Small intestine (tissue), 7 donors: ENCODE data around the gene CACNA2D3. TPM values are rescaled to one million over a fixed set of nuclear protein-coding genes. Genes with fewer than 3 reads are reported as not detected.

Experiments used
- DNase-seq, 2 donors: peaks; one replicate each; pipeline versions ENCODE4 v3.0.0 to v3.0.0-alpha.2; 2013
- FAIRE-seq: peaks from 2 replicates; lab custom pipeline; 2012; peaks lifted over from hg19 to GRCh38; lab: Jason Lieb, UNC
- H3K27ac ChIP-seq, 3 donors: one replicate each; pipeline ENCODE4 v1.5.1; 2013; ENCODE audit warnings: low read length in 2 of 3, mild to moderate bottlenecking in 2 of 3, control low read depth in 1 of 3, inconsistent platforms in 1 of 3, low read depth in 1 of 3, moderate library complexity in 1 of 3
- H3K27me3 ChIP-seq, 3 donors: one replicate each; pipeline ENCODE4 v1.6.1; 2013; ENCODE audit warnings: low read length in 3 of 3, inconsistent platforms in 1 of 3; ENCODE audit not compliant: control insufficient read depth in 3 of 3, insufficient read depth in 3 of 3
- H3K36me3 ChIP-seq, 3 donors: one replicate each; pipeline ENCODE4 v1.6.1; 2013; ENCODE audit warnings: low read length in 3 of 3, inconsistent platforms in 1 of 3, low read depth in 1 of 3, mild to moderate bottlenecking in 1 of 3, moderate library complexity in 1 of 3; ENCODE audit not compliant: control insufficient read depth in 3 of 3, insufficient read depth in 2 of 3
- H3K4me1 ChIP-seq, 3 donors: one replicate each; pipeline ENCODE4 v1.6.1; 2013; ENCODE audit warnings: low read length in 2 of 3, inconsistent platforms in 1 of 3, low read depth in 1 of 3, mild to moderate bottlenecking in 1 of 3, moderate library complexity in 1 of 3; ENCODE audit not compliant: control insufficient read depth in 3 of 3, insufficient read depth in 2 of 3
- H3K4me3 ChIP-seq, 3 donors: one replicate each; pipeline ENCODE4 v1.5.1; 2013; ENCODE audit warnings: low read length in 3 of 3, control low read depth in 1 of 3, inconsistent platforms in 1 of 3, low read depth in 1 of 3, mild to moderate bottlenecking in 1 of 3, moderate library complexity in 1 of 3
- H3K9me3 ChIP-seq, 2 donors: one replicate each; pipeline ENCODE4 v1.6.1; 2013; ENCODE audit warnings: low read depth in 1 of 2, low read length in 1 of 2; ENCODE audit not compliant: control insufficient read depth in 2 of 2, insufficient read depth in 1 of 2
- WGBS, 3 donors: extraction: QIAGEN DNeasy Blood & Tissue Kit; methylation state at CpG; one replicate each; pipeline ENCODE4 v1.1.7; 2013; 5-methylcytosine and 5-hydroxymethylcytosine counted together
- polyA plus RNA-seq, 4 donors: library from polyadenylated mRNA; stranded (reverse) in 3 of 4; unstranded in 1 of 4; fragments of 200-250 nt in 3 of 4; fragments of 120-200 nt in 1 of 4; gene quantifications; one replicate each; pipeline versions ENCODE4 v1.2.1 to v1.2.3, GENCODE V29; 2013
- donor health status: healthy with polysubstance abuse.
- donor health status: control.
- donor health status: control.
- donor health status: Bipolar disorder and iron deficiency.
- donor health status: healthy.

Gene CACNA2D3
- polyA plus RNA-seq, 4 donors = 0.27 to 0.61 TPM; not detected in 2

DNA sequence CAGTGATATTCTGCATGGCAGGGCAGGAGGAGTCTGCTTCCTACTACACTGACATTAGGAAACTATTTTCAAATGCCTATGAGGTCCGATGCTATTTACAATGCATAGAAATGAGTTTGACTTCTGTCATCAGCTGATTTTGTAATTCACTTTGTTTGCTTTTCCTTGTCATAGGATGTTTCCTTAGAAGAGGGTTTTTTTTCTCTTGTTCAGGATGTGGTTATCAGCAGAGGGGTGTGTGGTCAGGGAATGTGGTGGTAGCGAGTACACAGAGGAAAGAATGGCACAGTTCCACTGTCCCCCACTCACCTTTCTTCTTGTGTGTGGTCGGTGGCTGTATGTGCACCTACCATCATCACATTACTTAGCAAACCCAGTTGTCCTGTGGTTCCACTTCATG, 574.0 kb downstream of the CACNA2D3 start:
- no peaks in the 10 kb centered on the region for H3K27me3 ChIP-seq
- no peaks in the 10 kb centered on the region for H3K9me3 ChIP-seq
- H3K4me3 ChIP-seq = no peak overlapping the region
- WGBS, 3 donors = 48 to 69% (median 50%) methylated on average over 3 of the region's 3 CpGs
- no peaks in the 10 kb centered on the region for H3K4me1 ChIP-seq
- no peak for FAIRE-seq
- no peak overlapping the region for H3K27ac ChIP-seq
- DNase-seq = no peak
- H3K36me3 ChIP-seq = no peaks in the 10 kb centered on the region

- WGBS, 3 donors = 67 to 85% (median 78%) methylated on average over 1 of the region's 1 CpG
Observed at GRCh38 chr3:54698054-54698453, 575.7 kb downstream of the CACNA2D3 start.

DNA sequence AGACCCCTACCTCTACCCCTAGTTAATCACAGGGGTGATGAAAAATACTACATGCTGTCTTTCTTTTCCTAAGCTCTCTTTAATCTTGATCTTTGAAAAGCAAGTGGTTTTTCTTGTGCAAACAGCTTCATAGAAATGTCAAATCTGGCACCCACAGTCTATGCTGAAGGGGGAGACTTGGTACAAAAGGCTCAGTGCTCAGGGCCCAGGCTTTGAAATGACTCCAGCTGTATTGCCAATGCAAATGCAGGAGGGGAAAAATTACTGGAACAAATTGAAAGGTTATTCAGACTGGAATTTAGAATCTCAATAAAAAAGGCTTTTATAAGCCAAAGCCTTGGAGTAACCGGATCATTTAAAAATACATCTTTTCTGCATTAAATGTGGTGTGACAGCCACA, 581.6 kb downstream of the CACNA2D3 start:
- no peaks in the 10 kb centered on the region for H3K9me3 ChIP-seq
- no peak for DNase-seq
- no peaks in the 10 kb centered on the region for H3K4me1 ChIP-seq
- H3K27ac ChIP-seq = no peak overlapping the region
- no peak overlapping the region for H3K4me3 ChIP-seq
- FAIRE-seq = no peak
- no peaks in the 10 kb centered on the region for H3K36me3 ChIP-seq
- WGBS, 3 donors = 88 to 100% (median 92%) methylated on average over 1 of the region's 1 CpG
- no peaks in the 10 kb centered on the region for H3K27me3 ChIP-seq

More at GRCh38 chr3:54698054-54698453, 575.7 kb downstream of the CACNA2D3 start:
- Histone ChIP-seq H3K9me3 (no peaks in the 10 kb centered on the region), H3K36me3 (no peaks in the 10 kb centered on the region), H3K4me3 (no peak overlapping the region), H3K27me3 (no peaks in the 10 kb centered on the region), H3K27ac (no peak overlapping the region), H3K4me1 (no peaks in the 10 kb centered on the region)
- DNase-seq = no peak
- FAIRE-seq = no peak

DNA sequence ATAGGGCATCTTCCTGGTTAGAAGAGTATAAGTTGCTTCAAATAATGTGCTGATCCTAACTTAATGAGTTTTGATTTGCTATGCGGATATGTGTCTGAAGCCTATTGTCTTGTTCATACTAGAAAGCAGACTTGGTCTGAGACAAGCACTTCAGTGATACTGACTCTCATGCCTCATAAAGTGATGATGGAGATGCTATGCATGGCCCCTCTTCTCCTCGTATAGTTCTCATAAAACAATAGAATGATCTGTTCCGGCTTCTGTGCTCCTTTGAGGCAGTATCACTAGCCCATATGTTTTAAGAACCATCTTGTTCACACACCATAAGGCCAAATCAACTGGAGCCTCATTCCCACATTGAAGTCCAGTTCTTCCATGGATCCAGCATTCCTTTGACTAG, 583.4 kb downstream of the CACNA2D3 start:
- no peaks in the 10 kb centered on the region for H3K36me3 ChIP-seq
- H3K4me3 ChIP-seq = no peak overlapping the region
- 78 to 96% (median 83%) methylated on average over 3 of the region's 3 CpGs for WGBS, 3 donors
- H3K9me3 ChIP-seq = no peaks in the 10 kb centered on the region
- no peaks in the 10 kb centered on the region for H3K4me1 ChIP-seq
- no peaks in the 10 kb centered on the region for H3K27me3 ChIP-seq
- no peak for FAIRE-seq
- no peak for DNase-seq
- H3K27ac ChIP-seq = no peak overlapping the region

DNA sequence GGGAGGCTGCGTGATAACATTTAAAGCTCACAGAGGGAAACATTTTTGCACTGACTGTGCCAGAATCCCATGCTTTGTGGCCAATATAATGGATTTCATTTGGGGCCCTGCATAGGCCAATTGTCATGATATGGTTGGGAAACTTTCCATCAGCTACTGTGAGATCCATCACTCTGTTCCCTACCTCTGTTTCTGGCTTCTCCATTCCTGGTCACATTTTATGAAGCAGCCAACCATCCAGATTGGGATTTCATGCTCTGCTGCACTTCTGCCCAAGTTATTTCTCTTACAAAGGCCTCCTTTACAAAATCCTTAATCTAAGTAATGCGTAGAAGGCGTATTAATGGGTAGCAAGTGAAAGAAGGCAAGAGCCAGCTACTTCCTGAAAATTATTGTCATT, 584.4 kb downstream of the CACNA2D3 start:
- 89 to 94% (median 93%) methylated on average over 3 of the region's 3 CpGs for WGBS, 3 donors
- H3K4me1 ChIP-seq = peaks cover 0 to 4% (median 2%) of the 10 kb centered on the region in 3 donors
- DNase-seq (no peak), FAIRE-seq (no peak)
- no peak overlapping the region for H3K4me3 ChIP-seq
- H3K9me3 ChIP-seq = no peaks in the 10 kb centered on the region
- no peaks in the 10 kb centered on the region for H3K27me3 ChIP-seq
- no peak overlapping the region for H3K27ac ChIP-seq
- no peaks in the 10 kb centered on the region for H3K36me3 ChIP-seq

- no peaks in the 10 kb centered on the region for H3K36me3 ChIP-seq
- FAIRE-seq (no peak), DNase-seq (no peak)
- H3K27me3 ChIP-seq = no peaks in the 10 kb centered on the region
- WGBS, 3 donors = 93 to 99% (median 93%) methylated on average over 3 of the region's 3 CpGs
- no peaks in the 10 kb centered on the region for H3K9me3 ChIP-seq
- H3K27ac ChIP-seq = no peak overlapping the region
- H3K4me3 ChIP-seq = no peak overlapping the region
- peaks cover 0 to 4% (median 2%) of the 10 kb centered on the region in 3 donors for H3K4me1 ChIP-seq
Observed at GRCh38 chr3:54709785-54710184, 587.4 kb downstream of the CACNA2D3 start.

DNA sequence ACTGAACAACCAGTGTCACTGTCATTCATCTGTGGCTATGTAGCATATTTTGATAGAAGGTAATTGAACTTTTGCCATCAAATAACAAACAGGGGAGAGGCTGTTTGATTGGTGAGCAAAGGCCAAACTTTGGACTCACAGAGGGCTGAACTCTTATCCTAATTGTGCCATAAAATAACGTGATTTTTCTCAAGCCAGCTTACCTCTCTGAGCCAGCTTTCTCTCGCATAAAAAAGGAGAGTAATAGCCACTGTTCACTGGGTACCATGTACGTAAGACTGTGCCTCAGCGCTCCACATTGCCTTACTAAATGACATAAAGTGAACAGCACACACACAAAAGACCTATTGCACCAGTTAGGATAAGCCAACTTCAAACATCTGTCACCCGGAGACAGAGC, 588.6 kb downstream of the CACNA2D3 start:
- peak; percentile 26 to 84 for DNase-seq
- no peak for FAIRE-seq
- WGBS, 3 donors = 20 to 64% (median 39%) methylated on average over 5 of the region's 5 CpGs
- Histone ChIP-seq H3K27me3 (no peaks in the 10 kb centered on the region), H3K27ac (no peak overlapping the region), H3K9me3 (no peaks in the 10 kb centered on the region), H3K4me1 (peaks cover 0 to 4% (median 2%) of the 10 kb centered on the region in 3 donors), H3K4me3 (no peak overlapping the region), H3K36me3 (no peaks in the 10 kb centered on the region)

- H3K4me3 ChIP-seq = no peak overlapping the region
- no peaks in the 10 kb centered on the region for H3K9me3 ChIP-seq
- DNase-seq (no peak), FAIRE-seq (no peak)
- no peaks in the 10 kb centered on the region for H3K27me3 ChIP-seq
- 62 to 75% (median 68%) methylated on average over 5 of the region's 5 CpGs for WGBS, 3 donors
- H3K36me3 ChIP-seq = no peaks in the 10 kb centered on the region
- H3K4me1 ChIP-seq = peaks cover 0 to 4% (median 2%) of the 10 kb centered on the region in 3 donors
- no peak overlapping the region for H3K27ac ChIP-seq
Observed at GRCh38 chr3:54712539-54712938, 590.2 kb downstream of the CACNA2D3 start.

DNA sequence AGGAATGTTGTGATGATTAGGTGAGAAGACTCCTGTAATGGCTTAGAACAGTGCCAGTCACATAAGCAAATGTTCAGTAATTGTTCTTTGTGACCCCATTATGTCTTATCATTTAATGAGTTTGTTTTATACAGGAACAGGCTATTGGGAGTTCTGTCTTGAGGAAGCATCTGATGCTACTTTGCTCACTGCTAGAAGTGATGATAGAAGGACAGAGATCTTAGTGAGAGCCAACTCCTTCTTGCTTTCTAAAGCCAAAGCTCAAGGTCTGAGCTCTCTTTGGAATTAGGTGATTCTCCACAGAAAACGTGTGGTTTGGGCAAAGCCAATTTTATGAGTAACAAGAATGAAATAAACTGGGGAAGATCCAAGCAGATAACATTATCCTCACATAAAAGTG, 590.7 kb downstream of the CACNA2D3 start:
- DNase-seq (no peak), FAIRE-seq (no peak)
- no peak overlapping the region for H3K27ac ChIP-seq
- peaks cover 0 to 4% (median 2%) of the 10 kb centered on the region in 3 donors for H3K4me1 ChIP-seq
- no peaks in the 10 kb centered on the region for H3K27me3 ChIP-seq
- H3K36me3 ChIP-seq = no peaks in the 10 kb centered on the region
- no peak overlapping the region for H3K4me3 ChIP-seq
- H3K9me3 ChIP-seq = no peaks in the 10 kb centered on the region
- 50 to 52% (median 52%) methylated on average over 1 of the region's 1 CpG for WGBS, 3 donors
